ENCODE results near the gene ROBO3.

GRCh38 chr11:124875943-124876817 lies 10.9 kb downstream of the ROBO3 start:
- TF ChIP-seq CTCF (IDR thresholded peaks at IDR 0.05) (peak; percentile 67 to 81 (median 73)), POLR2A (IDR thresholded peaks at IDR 0.05) (peak; percentile 28 to 49)

Data from uterus (tissue), 2 donors.